ENCODE results near the gene PRDM2.

GRCh38 chr1:13824626-13825025 lies 124.6 kb downstream of the PRDM2 start:
- TF ChIP-seq CTCF (optimal IDR thresholded peaks at IDR 0.05 in 1 of 3, IDR thresholded peaks at IDR 0.05 in 1 of 3, conservative IDR thresholded peaks at IDR 0.05 in 1 of 3; ENCODE audit: extremely low read depth in 1 of 3, insufficient read depth in 2 of 3, low read length in 3 of 3): no peak
- TF ChIP-seq EZH2 (IDR thresholded peaks at IDR 0.05; ENCODE audit: low read length): no peak

All from keratinocyte (primary cell).